ENCODE measurements around the gene EFCAB5. TPM values are rescaled to one million over a fixed set of nuclear protein-coding genes. Genes with fewer than 3 reads are reported as not detected.
"Not testable (repeated sequence)": the region's sequence is repeated elsewhere in the genome, so short reads cannot be mapped to it uniquely, and the experiment has no call there.

The EFCAB5 gene
- total RNA-seq, result not detected

- H3K4me3 ChIP-seq, result no peak within 1 kb of the TSS
- H3K9me3 ChIP-seq, result no peaks in the 10 kb centered on the region
- intact Hi-C loops (cut with DNase I), result no loop called here
- no peaks in the 10 kb centered on the region for H3K4me1 ChIP-seq
- H3K27me3 ChIP-seq, result no peaks in the 10 kb centered on the region
- no peaks in the 10 kb centered on the region for H3K36me3 ChIP-seq
- H3K27ac ChIP-seq, result no peak within 1 kb of the TSS
- TF ChIP-seq CTCF (IDR thresholded peaks at IDR 0.05), result no peak
- TF ChIP-seq POLR2AphosphoS5 (IDR thresholded peaks at IDR 0.05; ENCODE audit: insufficient read depth in 1 of 2, low read depth in 1 of 2), result no peak
- no peak for TF ChIP-seq POLR2A (IDR thresholded peaks at IDR 0.05)
- DNase-seq (ENCODE audit: extremely low spot score in 2 of 2), result no peak
Observed at GRCh38 chr17:29941334-29941733, at the start of gene EFCAB5. Gene EFCAB5 (plus strand): TSS chr17:29941634. CDS start chr17:29941797, 163 bp downstream.

DNA sequence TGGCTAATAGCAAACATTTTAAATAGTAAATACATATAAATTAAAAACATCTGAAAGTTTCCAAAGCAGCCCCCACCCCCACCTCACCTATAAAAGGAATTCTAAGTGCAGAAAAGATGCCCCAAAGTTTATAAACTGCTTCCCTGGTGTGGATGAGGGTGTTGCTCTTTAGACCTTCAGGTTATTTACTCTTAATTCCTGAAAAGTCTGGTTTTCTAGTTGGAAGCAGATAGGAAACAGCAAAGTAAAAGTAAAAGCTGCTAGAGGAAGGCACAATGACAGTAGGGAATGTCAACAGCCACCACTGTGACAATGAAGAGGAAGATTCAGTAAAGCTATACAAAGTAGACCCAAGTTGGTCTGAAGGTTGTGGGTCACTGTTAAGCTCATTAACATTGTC, 49.2 kb upstream of the EFCAB5 start:
- Histone ChIP-seq H3K9me3 (no peaks in the 10 kb centered on the region), H3K27me3 (no peaks in the 10 kb centered on the region), H3K4me1 (no peaks in the 10 kb centered on the region), H3K27ac (no peak overlapping the region), H3K4me3 (no peak overlapping the region), H3K36me3 (no peaks in the 10 kb centered on the region)
- TF ChIP-seq POLR2A (IDR thresholded peaks at IDR 0.05) (no peak), POLR2AphosphoS5 (IDR thresholded peaks at IDR 0.05; ENCODE audit: insufficient read depth in 1 of 2, low read depth in 1 of 2) (no peak), CTCF (IDR thresholded peaks at IDR 0.05) (no peak)
- no peak for DNase-seq (ENCODE audit: extremely low spot score in 2 of 2)
- intact Hi-C loops (cut with DNase I), result no loop called here

GRCh38 chr17:29897136-29897535, 44.3 kb upstream of the EFCAB5 start:
- H3K9me3 ChIP-seq; DNase-seq (ENCODE audit: extremely low spot score in 2 of 2); H3K4me3 ChIP-seq; intact Hi-C loops (cut with DNase I); H3K27ac ChIP-seq; H3K27me3 ChIP-seq; H3K36me3 ChIP-seq; H3K4me1 ChIP-seq: not testable (repeated sequence)

GRCh38 chr17:29903471-29903870, 38.0 kb upstream of the EFCAB5 start:
- H3K4me1 ChIP-seq, result no peaks in the 10 kb centered on the region
- intact Hi-C loops (cut with DNase I), result no loop called here
- TF ChIP-seq POLR2A (IDR thresholded peaks at IDR 0.05), result no peak
- no peak for TF ChIP-seq CTCF (IDR thresholded peaks at IDR 0.05)
- TF ChIP-seq POLR2AphosphoS5 (IDR thresholded peaks at IDR 0.05; ENCODE audit: insufficient read depth in 1 of 2, low read depth in 1 of 2), result no peak
- H3K9me3 ChIP-seq, result no peaks in the 10 kb centered on the region
- no peaks in the 10 kb centered on the region for H3K36me3 ChIP-seq
- H3K27ac ChIP-seq, result no peak overlapping the region
- DNase-seq (ENCODE audit: extremely low spot score in 2 of 2), result no peak
- no peaks in the 10 kb centered on the region for H3K27me3 ChIP-seq
- no peak overlapping the region for H3K4me3 ChIP-seq

- Histone ChIP-seq H3K4me1 (no peaks in the 10 kb centered on the region), H3K27ac (no peak overlapping the region), H3K36me3 (no peaks in the 10 kb centered on the region), H3K9me3 (no peaks in the 10 kb centered on the region), H3K4me3 (no peak overlapping the region), H3K27me3 (no peaks in the 10 kb centered on the region)
- TF ChIP-seq POLR2A (IDR thresholded peaks at IDR 0.05), result no peak
- TF ChIP-seq POLR2AphosphoS5 (IDR thresholded peaks at IDR 0.05; ENCODE audit: insufficient read depth in 1 of 2, low read depth in 1 of 2), result no peak
- TF ChIP-seq CTCF (IDR thresholded peaks at IDR 0.05), result no peak
- no peak for DNase-seq (ENCODE audit: extremely low spot score in 2 of 2)
- intact Hi-C loops (cut with DNase I), result no loop called here
Observed at GRCh38 chr17:29905086-29905878, 36.2 kb upstream of the EFCAB5 start.

Measured in vagina (tissue), 2 donors.